Adrenal gland (tissue), 5 donors: Measurements from ENCODE around the gene GATC.

Experiments used
- CTCF ChIP-seq, 6 experiments: fragments of 450-650 bp in 4 of 6; fragments of 200-600 bp in 2 of 6; sonication (generic) in 1 of 6; IDR thresholded peaks; 1 replicate in 5 of 6; 2 replicates in 1 of 6; pipeline versions ENCODE4 v1.5.1 to v1.8.0; 2016 to 2021; ENCODE audit warnings: antibody characterized with exemption in 6 of 6, mild to moderate bottlenecking in 2 of 6, moderate library complexity in 1 of 6
- POLR2A ChIP-seq, 2 donors: fragments of 450-650 bp; IDR thresholded peaks; one replicate each; pipeline ENCODE4 v1.6.1; 2017; ENCODE audit warnings: antibody characterized with exemption in 2 of 2, mild to moderate bottlenecking in 2 of 2, moderate library complexity in 1 of 2
- donor health status: DM: no; HTN: no; CAD: no.

DNA sequence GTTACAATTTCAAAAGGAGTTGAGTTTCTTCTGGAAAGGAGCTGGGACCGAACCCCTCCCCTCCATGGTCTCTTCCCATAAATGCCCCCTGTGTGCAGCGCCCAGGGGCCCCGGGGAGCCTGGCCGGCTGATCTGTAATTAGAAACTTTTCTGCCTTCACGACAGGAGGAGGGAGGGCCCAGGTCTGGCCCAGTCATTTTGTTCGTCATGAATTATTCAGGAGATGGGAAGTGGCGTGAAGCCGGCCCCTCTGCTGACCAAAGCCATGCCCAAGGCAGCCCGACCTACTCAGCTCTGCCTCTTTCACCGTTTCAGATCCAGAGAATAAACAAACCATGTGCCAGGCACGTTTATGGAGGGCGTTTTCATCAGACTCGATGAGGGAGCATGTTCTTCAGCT, 44.0 kb upstream of the GATC start:
- TF ChIP-seq CTCF (IDR thresholded peaks at IDR 0.05) (no peak), POLR2A (IDR thresholded peaks at IDR 0.05) (no peak)
